NCI-H2196 (cell line): ENCODE data around the gene CTSK.

ENCODE experiments used
- DNase-seq: peaks from one replicate; lab custom pipeline; 2025; ENCODE audit not compliant: unreplicated experiment; lab: John Stamatoyannopoulos, UW

The CTSK gene

DNA sequence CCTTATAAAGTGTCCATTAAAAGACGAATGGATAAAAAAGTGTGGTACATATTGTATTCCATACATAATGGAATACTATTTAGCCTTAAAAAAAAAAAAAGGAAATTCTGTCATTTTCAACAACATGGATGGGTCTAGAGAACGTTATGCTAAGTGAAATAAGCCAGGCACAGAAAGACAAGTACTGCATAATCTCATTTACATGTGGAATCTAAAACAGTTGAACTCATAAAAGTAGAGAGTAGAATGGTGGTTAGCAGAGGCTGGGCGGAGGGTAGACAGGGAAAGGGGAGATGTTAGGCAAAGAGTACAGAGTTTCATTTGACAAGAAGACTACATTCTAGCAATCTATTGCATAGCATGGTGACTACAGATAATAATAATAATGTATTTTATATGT is 45.0 kb downstream of the CTSK start:
- DNase-seq, result no peak

DNA sequence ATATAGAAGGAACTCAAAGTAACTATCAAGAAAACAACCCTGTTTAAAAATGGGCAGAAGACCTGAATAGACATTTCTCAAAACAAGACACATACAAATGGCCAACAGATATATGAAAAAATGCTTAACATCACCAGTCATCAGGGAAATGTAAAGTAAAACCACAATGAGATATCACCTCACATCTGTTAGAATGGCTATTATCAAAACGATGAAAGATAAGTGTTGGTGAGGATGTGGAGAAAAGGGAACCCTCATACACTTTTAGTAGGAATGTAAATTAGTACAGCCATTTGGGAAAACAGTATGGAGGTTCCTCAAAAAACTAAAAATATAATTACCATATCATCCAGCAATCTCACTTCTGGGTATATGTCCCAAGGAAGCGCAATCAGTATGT is 45.5 kb downstream of the CTSK start:
- no peak for DNase-seq

DNA sequence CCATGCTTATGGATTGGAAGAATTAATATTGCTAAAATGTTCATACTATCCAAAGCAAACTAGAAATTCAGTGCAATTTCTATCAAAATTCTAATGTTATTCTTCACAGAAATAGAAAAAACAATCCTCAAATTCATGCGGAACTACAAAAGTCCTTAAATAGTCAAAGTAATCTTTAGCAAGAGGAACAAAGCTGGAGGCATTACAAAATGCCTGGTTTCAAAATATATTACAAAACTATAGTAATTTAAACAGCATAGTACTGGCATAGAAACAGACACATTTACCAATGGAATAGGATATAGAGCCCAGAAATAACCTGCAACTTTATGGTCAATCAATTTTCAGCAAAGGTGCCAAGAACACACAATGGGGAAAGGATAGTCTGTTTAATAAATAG is 46.3 kb downstream of the CTSK start:
- DNase-seq, result no peak

DNA sequence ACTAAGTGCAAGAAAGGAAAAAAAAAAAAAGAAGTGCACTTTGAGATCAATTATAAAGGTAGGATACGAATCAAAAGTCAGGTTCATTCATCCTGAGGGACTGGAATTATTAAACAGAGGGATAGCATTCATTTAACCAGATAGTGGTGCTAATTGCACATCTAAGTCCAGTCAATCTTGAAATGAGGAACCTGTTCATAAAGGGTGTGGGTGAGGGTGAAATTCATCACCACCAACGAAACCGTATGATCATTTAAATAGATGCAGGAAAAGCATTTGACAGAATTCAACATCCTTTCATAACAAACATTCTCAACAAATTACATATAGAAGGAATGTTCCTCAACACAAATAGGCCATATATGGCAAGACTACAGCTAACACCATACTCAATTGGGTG is 48.0 kb downstream of the CTSK start:
- DNase-seq, result no peak

DNA sequence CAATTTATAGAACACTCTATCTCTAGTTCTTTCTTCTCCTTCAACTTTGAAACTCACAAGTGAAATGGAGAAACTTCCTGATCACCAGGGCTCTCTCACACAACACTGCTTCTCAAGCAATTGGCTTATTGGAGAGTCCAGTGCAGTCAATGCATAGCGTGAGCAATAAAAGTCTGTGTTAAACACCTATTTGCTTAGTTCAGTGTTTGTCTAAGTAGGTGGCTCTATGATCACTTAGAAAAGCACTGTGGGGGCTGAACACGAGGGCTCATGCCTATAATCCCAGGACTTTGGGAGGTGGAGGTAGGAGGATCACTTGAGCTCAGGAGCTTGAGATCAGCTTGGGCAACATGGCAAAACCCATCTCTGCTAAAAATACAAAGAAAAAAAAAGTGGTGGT is 54.6 kb downstream of the CTSK start:
- no peak for DNase-seq

DNA sequence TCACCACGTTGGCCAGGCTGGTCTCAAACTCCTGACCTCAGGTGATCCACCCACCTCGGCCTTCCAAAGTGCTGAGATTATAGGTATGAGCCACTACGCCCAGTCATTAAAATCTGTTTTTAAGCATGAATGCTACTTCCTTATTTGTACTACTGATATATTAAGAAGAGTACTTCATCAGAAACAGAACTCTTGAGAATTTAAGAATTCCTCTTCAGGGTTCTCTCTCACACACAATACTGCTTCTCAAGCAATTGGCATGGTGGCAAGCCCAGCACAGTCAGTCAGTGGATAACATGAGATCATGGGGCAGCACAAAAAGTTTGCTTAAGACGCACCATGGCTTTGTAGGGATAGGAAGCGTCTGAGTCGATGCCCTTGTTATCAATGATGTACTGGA is 56.6 kb downstream of the CTSK start:
- no peak for DNase-seq

DNA sequence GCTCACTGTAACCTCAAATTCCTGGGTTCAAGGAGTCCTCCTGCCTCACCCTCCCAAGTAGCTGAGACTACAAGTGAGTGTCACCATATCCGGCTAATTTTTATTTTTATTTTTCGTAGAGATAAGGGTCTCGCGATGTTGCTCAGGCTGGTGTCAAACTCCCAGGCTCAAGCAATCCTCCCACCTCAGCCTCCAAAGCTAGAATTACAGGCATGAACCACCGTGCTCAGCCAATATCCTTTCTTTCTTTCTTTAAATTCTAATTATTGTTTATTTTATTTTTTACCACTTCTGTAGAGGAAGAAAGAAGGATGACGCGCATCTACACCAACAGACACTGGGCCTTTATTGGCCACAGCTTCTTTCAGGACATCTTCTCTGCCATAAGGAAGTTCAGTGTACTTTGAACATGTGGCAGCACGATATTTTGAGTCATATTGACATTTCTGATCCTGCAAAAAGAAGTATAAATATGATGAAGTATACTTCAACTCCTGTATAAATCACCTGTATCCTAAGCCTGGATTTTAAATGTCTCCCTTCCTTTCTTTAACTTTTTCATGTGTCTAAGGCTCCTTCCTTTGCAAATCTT is 58.2 kb downstream of the CTSK start:
- DNase-seq, result no peak

DNA sequence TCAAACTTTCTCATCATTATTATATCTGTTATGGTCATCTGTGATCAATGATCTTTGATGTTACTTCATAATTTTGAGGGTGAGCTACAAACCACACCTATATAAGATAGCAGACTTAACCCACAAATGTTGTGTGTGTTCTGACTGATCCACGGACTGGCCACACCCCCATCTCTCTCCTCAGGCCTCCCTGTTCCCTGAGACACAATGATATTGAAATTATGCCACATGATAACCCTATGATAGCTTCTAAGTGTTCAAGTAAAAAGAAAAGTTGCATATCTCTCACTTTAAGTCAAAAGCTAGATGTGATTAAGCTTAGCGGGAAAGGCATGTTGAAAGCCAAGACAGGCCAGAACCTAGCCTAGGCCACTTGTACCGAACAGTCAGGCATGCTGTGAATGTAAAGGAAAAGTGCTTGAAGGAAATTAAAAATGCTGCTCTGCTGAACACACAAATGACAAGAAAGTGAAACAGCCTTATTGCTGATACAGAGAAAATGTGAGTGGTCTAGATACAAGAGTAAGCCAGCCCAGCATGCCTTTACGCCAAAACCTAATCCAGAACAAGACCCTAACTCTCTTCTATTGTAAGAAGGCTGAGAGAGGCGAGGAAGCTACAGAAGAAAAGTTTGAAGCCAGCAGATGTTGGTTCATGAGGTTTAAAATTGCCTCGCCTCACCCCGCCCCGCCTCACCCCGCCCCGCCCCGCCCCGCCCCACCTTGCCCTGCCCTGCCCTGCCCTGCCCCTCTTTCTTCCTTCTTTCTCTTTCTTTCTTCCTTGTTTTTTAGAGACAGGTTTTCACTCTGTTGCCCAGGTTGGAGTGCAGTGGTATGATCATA is 59.0 kb downstream of the CTSK start:
- no peak for DNase-seq
